ENCODE data around the gene DECR2.
"Not testable (repeated sequence)": the region's sequence is repeated elsewhere in the genome, so short reads cannot be mapped to it uniquely, and the experiment has no call there.

Gene DECR2

DNA sequence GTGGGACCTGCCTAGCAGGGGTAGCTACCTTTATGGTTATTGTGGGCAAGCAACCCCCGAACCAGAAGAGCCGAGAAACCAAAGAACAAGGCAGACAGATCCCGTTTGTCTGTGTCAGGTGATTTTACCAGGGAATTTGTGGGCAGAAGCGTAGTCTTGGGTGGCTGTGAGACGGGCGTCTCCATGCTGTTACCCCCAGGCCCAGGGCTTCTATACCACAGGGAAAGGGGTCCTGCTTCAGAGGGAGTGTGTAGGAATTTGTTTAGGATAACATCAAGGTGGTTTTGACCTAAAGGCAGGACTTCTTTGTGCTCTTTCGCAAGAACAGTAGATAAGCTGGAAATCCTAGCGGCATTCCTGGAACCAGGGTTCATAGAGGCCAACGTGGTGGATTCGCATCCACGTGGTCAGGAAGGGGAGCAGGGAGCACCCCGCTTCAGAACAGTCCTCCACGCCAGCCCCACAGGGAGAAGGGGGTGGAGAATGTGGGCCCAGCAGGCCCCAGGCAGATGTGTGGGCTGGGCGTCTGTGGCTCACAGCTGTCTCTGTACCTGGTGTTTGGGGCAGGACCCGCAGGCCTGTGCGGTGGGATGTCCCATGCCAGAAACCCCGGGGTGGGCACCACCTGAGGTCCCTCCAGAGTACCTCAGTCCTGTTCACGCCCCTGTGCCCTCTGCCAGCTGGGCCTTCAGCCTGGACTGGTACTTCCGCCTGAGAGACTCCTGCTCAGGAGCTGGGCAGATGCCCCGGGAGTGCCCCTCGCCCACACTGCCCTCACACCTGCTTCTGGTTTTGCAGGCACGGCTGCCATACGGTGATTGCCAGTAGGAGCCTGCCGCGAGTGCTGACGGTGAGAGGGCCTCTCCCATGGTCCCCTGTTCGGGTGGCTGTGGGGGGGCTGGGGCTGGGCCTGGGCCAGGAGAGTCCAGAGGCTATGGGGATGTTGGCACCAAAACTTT, 4.1 kb downstream of the DECR2 start:
- no peak for DNase-seq

DNA sequence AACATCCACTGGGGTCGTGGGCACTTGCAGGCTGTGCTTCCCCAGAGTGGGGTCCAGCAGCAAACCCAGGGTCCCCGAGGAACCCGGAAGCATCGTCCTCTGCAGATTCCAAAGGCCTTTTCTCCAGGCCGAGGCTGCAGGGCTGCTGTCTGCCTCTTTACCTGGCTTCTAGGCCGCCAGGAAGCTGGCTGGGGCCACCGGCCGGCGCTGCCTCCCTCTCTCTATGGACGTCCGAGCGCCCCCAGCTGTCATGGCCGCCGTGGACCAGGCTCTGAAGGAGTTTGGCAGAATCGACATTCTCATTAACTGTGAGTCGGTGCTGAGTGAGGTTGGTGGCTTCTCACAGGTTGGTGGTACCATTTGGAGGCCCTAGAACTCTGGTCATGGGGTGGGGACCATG, 5.6 kb downstream of the DECR2 start:
- DNase-seq: no peak

DNA sequence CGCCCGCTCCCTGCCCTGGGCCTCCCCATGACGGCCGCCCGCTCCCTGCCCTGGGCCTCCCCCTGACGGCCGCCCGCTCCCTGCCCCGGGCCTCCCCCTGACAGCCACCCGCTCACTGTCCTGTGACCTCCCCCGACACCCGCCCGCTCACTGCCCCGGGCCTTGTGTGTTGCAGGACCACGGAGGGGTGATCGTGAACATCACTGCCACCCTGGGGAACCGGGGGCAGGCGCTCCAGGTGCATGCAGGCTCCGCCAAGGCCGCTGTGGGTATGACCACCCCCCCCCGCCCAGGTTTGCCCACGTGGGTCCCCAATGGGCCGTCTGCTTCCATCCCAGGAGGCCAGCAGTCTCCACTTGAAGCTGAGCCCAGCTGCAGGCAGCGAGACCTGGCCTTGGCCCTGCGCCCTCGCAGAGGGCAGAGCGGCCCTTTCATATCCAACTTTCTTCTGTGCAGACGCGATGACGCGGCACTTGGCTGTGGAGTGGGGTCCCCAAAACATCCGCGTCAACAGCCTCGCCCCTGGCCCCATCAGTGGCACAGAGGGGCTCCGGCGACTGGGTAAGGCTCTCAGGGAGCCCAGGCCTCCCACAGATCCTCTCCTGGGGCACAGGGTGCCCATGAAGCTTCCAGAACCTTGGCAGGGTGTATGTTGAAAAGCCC, 9.0 kb downstream of the DECR2 start:
- DNase-seq: no peak

GRCh38 chr16:411576-412265, 10.0 kb downstream of the DECR2 start:
- DNase-seq: no peak

GRCh38 chr16:414395-415169, 12.9 kb downstream of the DECR2 start:
- no peak for DNase-seq

DNA sequence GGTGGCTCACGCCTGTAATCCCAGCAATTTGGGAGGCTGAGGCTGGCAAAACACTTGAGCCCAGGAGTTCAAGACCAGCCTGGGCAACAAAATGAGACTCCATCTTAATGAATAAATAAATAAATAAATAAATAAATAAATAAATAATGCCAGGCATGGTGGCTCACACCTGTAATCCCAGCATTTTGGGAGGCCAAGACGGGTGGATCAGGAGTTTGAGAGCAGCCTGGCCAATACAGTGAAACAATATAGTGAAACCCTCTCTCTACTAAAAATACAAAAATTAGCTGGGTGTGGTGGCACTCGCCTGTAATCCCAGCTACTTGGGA, 13.4 kb downstream of the DECR2 start:
- not testable (repeated sequence) for DNase-seq

GRCh38 chr16:422179-422578, 20.5 kb downstream of the DECR2 start:
- DNase-seq: not testable (repeated sequence)

DNA sequence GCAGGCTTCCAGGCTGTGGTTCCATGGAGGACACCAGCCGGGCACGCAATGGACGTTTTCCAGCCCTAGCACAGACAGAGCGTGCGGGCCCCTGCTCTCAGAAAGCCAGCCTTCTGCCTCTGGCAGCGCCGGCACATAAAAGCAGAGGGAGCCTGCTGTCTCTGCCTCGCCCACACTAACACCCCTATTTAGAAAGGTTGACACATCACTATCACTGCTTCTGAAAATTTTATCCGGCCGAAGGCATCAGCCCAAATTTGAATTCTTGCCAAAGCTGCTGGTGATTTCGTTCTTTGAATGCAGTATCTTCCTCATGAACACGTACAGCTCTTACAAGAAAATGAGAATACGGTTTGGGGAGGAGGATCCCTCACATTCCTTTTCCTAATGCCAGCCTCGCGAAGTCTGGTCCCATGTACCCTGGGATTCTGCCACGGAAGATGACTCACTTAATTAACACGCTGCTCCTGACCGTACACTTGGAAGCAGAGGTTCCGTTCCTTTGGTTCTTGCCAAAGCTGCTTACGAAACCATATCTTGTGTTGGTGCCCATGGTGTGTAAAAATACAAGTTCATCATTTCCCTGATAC, 22.4 kb downstream of the DECR2 start:
- no peak for DNase-seq

GRCh38 chr16:424623-425081, 23.0 kb downstream of the DECR2 start:
- DNase-seq: no peak

GRCh38 chr16:425082-425718, 23.5 kb downstream of the DECR2 start, which contains the start of gene RAB11FIP3:
Gene RAB11FIP3, plus strand, starts transcription at chr16:425649. Its CDS starts 358 bp downstream, at chr16:426007.
- peak; percentile 69 for DNase-seq

- no peak for DNase-seq
Observed at GRCh38 chr16:425740-426114, 24.0 kb downstream of the DECR2 start.

- no peak for DNase-seq
Observed at GRCh38 chr16:426115-426905, 24.6 kb downstream of the DECR2 start.

- no peak for DNase-seq
Observed at GRCh38 chr16:426906-427249, 25.2 kb downstream of the DECR2 start.

DNA sequence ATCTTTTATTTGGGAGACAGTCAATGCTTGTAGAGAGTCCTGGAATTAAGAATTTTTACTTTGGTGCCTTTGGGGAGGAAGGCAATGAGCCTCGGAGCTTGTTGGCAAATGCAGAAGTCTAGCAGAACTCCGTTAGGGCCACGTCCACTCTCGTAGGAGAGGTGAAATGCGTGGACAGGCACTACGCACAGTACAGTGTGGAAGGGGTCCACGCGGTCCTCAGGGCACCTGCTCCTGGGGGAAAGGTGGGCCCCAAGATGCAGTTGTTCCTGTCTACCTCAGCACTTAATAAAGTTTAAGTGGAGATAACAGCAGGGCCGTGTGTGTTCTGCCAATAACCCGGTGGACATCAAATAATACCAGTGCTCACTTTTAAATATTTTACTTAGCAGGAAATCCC, 25.6 kb downstream of the DECR2 start:
- no peak for DNase-seq

GRCh38 chr16:430904-431303, 29.2 kb downstream of the DECR2 start:
- no peak for DNase-seq

DNA sequence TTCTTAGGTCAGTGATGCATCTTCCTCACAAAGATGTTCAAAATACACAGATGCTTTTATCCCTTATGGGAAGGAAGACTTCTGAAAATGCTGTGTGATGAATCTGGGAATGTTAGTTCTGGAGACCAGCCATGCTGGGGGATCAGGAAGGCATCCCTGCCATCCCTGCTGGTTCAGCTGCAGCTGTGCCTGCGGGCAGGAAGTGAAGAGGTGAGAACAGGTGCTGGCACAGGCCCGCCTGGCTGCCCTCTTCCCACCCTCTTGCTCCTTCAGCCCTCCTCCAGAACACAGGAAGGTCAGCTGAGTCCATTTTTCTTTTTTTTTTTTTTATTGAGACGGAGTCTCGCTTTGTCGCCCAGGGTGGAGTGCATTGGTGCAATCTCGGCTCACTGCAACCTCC, 38.9 kb downstream of the DECR2 start:
- DNase-seq: no peak

DNA sequence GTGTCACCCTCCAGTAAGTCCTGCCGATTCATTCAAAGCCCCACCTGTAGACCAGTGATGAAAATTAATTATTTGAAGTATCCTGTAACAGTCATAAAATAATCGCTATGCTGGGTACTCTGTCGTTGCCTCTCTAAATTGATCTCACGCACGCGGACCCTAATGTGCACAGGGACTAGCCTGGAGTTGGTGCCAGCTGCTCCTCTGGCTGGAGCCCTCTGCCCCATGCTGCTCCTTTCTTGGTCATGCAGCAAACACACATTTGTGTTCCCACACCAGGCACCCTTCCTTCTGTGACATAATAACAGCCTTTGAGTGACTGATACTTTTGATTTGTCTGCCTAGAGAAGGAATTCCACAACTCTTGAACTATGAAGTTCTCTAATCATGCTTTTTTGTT, 39.8 kb downstream of the DECR2 start:
- DNase-seq: no peak

DNA sequence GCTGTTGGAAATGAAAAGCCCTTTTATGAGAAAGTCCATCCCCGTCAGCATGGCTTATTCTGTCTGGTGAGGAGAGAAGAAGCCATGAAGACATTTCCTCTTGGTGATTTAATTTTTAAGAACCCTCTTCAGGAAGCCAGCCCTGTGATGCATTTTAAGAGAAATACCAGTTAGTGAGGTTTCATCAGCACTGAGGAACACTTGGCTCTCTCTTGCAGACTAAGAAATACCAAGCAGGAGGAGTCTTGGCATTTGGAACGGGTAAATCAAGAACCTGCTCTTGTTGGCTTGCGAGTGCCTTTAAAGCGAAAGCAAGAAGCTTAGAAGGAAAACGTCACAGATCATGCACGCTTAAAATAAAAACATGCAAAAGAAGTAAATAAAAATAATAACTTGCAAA, 41.3 kb downstream of the DECR2 start:
- DNase-seq: no peak

DNA sequence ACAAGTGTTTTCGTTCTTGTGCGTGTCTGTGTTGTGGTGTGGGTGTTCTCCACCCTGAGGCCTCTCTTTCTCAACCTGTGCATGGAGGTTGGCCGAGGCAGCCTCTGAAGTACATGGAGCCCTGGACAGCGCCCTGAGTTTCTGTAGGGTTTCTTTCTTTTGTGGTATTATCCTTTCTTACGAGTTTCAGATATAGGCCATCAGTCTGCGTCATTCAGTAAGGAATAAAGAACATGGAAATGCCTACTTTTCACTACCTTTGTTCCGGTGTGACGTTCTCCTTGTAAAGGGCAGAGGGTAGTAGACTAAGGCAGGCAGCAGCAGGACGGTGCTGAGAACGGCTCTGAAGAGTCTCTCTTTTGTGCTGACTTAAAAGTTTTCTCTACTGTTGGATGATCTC, 42.3 kb downstream of the DECR2 start:
- no peak for DNase-seq

DNA sequence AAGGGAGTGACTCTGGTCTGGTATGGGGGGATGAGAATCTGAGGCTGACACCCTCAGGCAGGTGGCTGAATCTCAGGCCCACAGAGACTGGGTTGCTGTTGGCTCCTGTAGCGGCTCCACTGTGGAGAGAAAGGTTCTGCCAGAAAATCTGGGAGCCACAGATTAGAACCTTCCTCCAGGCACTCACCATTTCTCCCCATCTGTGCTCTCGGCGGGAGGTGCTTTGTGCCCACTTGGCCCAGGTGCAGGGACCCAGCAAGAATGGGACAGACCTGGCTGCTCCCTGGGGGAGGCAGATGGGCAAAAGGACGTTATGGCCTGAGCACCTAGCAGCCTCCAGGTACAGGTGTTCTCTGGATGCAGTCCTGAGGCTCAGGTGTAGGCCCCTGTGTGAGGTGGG, 43.9 kb downstream of the DECR2 start:
- DNase-seq: no peak

GRCh38 chr16:450385-450784, 48.7 kb downstream of the DECR2 start:
- no peak for DNase-seq
